T1000 (cell line): Measurements from ENCODE around the gene KLF12.

Experiments used
- DNase-seq: peaks from one replicate; lab custom pipeline; 2025; ENCODE audit warnings: mixed read lengths; lab: John Stamatoyannopoulos, UW

KLF12 gene

DNA sequence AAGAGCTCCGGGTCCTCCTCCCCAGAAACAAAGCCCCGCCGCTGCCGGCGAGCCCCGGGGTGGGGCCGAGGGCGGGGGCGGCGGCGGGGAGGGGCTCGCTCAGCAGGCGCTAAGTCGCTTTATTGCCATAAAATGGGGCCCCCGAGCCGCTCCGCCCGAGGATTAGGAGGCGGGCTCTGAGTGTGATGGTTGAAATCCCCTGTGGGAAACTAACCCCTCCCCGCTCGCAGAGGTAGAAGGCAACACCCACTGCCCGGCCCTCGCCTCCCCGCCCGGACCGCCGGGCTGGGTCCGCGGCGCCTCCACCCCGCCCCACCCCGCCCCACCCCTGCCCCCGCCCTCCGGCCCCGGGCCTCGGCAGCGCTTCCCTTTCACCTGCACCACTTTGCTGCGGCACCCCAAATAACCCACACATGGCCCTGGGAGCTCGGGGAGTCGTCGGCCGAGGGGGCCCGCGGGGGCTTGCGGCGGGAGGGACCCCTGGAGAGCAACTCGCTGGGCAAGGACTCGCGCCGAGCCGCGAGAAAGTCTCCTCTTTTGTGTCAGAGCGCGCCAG lies at the start of gene KLF12:
KLF12 (minus strand) TSS at position 184 of the 556 bp plus-strand sequence.
- peak; percentile 77 for DNase-seq

DNA sequence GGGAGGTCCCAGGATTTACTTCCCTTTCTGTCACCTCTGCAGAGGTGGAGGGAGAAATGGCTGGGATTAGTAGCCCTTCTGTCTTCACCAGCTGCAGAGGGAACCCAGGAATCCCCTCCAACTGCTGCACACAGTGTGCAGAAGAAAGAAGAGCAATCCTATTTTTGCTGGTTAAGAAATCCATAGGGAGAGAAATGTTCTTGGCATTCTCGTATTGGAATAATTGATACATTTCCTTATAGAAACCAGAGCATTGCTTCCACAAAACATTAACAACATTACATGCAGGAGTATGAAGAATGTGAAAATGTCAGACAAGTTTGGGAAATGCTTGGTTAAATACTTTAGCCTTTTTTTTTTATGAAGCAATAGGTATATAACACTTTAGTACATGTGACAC lies 48.3 kb upstream of the KLF12 start:
- no peak for DNase-seq

DNA sequence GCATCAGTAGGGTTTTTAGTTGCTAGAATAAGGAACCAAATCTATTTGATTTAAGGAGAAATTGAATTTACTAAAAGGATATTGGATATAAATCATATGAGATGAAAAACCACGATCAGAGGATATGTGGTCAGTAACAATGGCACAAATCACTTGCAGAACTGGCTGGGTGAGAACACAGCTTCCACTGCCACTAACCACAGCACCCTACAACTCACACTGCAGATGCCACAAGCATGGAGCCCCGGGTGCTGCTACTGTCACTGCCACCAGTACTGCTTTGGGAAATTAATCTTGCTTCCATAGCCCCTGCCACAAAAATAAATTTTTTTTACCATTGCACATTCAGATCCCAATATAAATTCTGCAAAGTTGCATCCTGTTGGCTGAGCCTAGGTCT lies 40.6 kb upstream of the KLF12 start:
- no peak for DNase-seq

DNA sequence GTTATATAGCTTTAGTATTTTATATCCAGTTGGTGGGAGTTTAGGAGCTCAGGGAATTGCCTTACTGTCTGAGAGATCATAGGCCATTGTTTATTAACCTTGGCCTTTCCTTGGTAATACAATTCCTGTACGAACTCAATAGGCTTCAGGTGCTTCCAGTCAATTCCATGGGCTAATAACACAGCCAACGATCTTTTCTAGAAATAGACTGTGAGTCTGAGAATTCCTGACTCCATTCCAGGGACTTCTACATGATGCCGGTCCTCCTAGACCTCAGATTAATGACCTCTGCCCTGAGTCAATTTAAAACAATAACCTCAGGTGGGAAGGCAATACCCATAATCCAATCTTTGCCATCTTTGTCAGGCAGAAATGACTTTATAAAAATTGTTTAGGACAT lies 39.6 kb upstream of the KLF12 start:
- no peak for DNase-seq

DNA sequence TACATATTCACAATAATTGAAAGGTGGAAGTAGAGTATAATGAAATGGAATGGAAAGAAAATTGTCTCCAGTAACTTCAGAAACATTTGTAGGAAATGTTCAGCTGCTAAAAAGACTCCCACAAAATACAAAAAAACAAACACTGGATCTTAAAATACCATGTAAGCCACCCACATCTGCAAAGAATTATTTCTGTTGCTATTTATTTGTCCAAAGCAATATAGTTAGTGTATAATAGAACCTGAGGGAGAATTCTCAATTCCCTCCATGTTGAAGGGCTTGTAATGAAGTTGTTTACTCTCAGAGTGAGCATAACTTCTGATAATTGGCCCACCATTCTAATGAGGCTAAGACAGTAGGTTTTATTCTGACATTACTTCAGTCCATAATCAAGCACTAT lies 37.4 kb upstream of the KLF12 start:
- no peak for DNase-seq

DNA sequence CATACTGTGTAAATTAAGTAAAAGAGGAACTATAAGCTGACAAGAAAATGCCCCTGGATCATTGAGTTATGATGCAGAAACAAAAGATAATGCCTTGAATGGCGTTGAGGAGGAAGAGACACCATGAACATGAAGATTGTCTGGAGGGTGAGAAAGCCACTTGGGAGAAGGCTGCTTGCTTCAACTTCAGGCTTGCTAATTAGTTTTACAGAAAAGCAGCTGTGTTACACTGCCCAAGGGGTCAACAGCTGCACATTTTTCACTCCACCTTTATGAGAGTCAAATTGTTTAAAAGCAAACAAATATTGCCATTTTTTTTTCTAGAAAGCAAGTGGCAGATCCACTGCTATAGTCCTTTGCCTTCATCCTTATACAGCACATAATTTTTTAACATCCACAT lies 35.5 kb upstream of the KLF12 start:
- DNase-seq, result no peak

DNA sequence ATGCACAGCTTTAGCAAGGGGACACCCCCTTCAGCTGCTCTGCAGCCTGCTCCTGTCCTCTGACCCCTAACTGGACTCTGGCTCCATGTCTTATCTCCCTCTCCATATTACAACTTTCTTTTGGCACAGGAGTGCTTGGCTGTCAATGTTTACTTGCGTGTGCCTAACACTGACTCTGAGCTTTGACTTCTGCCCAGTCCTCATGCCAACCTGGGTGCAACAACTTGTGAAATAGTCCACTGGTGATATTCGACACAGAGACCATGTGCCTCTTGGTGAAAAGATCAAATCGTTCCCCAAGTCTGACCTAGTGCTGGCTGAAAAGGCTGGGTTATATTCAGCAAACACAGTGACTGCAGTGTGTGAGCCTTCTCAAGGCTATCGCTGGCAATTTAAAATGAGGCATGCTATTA lies 34.1 kb upstream of the KLF12 start:
- DNase-seq, result no peak

DNA sequence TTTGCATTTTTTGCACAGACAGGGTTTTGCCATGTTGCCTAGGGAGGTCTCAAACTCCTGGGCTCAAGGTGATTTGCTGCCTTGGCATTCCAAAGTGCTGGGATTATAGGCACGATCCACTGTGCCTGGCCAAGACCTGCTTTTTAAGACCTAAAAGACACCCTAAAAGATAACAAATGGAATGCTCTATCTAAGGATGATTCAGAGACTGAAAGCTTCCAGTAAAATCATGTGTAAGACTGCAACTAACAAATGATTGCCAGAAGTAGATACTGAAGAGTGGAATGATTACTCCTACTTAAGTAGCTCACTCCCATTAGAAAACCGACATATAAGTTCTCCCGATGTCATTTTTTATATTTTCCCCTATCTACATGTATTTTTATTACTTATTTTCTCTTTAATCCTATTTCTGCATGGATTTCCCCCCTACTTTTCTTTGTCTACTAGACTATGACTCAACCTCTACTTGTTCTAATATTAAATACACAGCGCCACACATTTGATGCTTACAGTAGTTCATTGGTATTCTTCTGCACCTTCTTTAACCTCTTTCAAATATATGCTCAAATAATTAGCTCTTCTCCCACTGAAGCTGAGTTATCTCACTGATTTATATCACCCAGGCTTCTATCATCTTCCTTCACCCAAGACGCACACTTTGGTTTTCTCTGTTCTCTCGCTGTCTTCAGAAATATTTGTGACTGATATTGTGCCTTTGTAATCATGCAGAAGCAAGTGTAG lies 32.2 kb upstream of the KLF12 start:
- no peak for DNase-seq

DNA sequence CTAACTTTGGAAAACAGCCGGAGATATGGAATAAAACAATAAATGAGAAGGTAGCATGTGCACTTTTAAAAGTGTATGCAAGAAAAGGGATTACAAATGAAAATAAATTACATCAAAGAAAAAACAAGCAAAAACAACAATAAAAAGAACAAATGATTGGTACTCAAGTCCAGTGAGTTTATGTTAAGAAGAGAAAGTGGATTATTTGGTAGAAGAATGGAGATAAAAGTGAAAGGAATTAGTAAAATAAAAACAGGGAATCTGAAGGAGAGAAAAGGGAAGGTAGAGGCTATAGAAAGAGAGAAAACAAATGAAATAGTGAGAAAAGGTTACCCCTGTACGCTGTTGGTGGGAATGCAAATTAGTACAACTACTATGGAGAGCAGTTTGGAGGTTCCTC lies 28.6 kb upstream of the KLF12 start:
- no peak for DNase-seq

DNA sequence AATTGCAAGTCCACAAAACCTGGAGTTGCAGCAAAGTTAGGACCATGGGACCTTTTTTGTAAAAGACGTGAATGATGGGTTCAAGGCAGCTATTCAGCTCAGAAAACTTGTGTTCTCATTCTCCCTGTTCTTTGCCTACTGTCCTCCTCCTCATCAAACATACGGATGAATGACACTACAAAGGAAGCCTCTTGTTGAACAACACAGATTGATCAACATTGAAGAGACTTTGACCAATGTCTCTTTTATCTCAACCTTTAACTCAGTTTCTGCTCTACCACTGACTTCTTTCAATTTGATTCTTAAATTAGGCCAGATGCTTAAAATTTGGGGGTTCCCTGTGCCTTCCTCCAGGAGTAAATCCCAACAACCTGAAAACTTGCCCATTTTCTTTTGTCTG lies 27.9 kb upstream of the KLF12 start:
- DNase-seq, result no peak

DNA sequence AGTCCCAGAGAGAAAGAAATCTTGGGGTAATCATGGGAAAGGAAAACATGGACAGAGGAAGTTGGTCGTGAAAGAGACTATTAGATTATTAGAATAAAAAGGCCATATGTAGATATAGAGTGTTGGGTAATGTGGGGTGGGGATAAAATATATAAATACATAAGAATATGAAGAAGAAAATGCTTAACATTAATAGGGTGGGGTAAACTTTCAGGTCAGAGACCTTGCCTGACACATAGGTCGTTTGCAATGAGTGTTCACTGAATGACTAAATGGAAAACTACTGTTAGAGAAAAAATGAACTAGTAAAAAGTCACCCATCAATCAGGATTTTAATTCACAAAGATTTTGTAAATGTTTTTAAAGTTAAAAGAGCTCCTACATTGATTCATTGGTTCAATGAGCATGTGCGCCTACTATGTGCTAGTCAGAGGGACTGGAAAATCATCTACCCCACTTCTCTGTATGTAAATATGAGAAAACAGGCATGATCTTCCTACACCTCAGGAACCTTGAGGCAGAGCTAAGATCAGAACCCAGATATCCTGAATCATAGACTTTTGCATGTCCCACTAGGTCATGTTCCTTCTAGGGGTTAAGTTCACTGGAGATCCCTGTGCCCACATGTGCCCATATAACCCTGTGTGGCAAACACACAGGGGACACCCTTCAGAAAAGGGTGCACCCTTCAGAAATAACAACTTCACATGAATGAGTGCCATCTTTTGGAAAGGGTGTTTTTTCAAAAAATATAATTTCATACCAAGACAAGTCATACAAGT lies 24.6 kb upstream of the KLF12 start:
- DNase-seq, result no peak

DNA sequence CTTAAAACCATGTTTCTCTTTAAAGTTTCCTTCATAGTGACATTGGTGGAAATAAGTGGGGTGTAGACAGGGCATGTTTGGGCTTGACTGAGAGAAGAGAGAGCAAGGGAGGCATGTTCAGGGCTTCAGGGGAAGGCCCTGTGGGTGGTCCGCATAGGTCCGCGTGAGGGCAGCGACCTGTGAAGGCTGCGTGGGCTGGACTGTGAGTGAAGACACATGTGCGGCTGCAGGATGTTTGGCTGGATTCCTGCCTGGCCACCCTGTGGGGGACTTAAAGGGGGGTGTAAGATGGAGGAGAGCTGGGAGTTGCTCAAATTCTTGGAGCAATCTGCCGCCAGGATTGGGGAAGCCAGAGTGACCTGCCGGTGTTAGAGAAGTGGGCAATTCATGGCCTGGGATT lies 23.8 kb upstream of the KLF12 start:
- no peak for DNase-seq

DNA sequence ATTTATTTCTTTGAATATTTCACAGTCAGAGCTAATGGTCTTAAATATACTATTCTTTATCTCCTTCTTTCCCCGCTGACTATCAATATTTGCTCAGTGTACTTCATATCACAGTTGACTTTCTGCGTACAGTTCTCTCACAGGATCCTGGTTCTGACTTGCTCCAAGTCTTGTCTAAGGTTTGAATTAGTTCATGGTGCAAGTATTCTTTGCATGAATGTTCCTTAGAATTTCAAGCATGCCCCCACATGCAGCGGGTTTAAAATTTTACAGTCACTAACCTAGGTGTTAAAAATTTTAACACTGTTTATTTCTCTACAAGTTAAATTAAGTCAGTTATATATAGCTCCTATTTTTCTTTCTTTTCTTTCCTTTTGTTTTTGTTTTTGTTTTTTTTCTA lies 20.8 kb upstream of the KLF12 start:
- DNase-seq, result no peak

DNA sequence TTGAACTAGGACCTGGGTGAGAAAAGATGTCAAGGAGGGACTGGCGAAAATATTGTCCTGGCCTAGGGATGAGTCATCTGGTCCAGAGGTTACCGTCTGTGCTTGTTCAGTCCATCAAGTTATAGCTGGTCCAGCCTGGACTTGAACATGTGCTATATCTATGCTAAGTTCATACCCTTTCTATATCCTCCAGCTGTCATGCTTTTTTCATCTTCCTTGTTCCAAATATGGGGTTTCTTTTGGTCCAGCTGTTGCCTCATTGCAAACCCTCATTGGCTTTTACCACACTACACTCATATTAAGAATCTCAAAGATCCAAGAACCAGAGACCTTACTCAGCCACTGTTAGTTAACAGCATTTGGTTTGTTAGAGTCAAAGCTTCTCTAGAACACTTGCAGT lies 19.1 kb upstream of the KLF12 start:
- no peak for DNase-seq

DNA sequence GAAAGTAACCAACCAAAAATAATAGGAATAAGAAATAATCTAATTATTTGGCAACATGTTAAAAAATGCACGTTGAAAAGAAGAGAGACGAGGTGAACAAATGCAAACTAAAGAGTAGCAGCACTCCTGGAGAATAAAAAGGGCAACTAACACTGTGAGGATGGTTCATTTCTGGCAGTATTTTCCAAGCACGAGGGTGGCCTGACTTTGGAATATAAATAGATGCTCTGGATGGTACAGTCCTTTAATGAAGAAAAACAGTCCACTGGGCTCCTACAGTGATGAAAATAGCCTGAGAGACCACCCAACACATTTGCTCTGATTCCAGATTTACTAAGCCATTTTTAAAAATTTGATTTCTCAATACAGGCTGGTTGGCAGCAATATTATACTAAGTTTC lies 17.7 kb upstream of the KLF12 start:
- DNase-seq, result no peak

DNA sequence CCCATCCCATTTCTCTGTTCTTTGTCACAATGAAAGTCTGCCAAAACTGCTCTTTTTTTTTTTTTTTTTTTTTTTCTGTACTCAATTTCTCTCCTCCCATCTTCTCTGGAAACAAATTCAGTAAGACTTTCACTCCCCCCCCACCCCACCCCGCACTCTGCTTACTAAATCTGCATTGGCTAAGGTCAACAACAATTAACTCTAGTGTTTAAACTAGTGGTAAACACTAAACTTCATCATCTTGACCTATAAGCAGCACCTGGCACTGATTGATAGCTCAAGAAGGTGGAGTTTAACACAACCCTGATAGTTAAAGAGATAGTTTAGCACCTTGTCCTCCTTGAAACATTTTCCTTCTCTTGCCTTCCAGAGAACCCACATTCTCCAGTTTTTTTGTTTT lies 14.1 kb upstream of the KLF12 start:
- DNase-seq, result no peak

DNA sequence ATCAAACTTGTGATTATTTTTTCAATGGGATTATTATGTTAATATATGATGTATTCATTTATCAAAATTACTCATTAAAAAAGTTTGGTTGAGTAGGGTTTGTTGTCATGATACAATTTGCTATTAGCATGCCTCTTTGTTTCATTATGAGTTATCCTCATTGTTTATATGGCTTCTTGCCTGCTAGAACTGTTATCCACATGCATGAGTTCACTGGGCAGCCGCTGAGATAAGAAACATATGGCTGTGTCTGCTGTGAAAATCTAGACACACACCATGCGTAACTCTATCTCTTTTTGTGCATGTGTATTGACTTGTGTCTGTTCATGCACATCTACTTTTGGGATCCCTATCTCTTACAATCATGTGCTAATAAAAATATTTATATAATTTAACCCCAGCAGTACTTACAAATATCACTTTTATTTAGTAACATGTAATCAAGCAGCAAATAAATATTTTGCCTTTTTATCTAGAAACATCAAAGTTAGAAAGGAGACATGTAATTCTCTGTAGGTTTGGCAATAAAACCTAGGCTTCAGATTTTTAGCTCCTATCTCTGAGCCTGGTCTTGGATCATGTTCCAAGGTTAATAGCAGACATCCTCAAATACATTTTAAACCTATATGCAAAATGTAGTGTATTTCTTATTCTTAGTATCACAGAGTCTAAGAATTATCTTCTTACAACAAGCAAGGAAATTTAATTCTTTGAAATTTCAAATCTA lies 11.2 kb upstream of the KLF12 start:
- no peak for DNase-seq

DNA sequence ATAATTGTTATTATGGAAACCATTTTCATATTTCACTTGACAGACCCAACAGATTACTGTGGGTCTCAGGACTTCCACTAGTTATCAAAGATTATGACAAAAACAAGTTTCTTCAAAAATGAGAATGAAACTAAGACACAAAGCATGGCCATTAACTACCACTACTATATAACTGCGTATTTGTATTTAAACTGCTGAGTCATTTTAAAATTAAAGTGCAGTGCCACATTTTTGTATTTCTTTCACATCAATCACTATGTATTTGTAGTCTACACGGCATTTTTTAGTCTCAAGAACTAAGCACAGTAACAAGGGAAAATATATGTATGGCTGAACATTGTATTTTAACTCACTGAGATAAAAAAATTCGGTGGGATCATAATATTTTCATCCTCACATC lies 10.1 kb upstream of the KLF12 start:
- DNase-seq, result no peak

DNA sequence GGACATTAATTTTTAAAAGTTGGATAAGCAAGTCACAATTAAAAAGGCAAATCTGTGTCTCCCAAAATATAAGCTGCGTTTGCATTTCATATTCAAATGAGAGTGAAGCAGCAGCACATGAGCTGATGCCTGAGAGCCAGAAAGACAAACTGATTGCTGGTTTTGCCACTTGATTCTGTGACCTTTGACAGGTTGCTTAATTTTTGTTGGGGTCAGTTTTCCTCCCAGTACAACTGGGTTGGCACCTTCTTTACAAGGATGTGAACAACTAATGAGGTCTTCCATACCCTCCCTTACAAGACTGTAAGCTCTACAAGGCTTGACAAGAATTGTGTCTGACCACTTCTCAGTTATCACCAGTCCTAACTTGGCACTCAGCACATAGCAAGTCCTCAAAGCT lies 8.1 kb upstream of the KLF12 start:
- DNase-seq, result no peak

DNA sequence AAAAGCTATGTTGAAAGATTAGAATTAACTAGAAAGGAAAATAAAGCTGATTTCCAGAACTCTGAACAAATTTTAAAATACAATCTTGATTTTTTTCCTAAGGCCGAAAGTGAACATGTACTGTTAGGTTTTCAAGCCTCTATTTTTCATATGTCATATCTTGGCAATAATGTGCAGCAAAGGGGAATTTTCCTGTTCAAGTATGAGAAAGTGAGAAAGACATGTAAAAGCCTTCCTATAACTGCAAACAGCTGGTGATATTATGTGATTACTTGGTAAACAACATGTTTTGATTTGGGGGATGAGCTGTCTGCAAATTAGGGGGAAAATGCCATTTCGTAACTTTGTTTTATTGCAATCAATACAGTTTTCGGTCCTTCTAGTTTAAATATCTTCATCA lies 4.0 kb upstream of the KLF12 start:
- no peak for DNase-seq

DNA sequence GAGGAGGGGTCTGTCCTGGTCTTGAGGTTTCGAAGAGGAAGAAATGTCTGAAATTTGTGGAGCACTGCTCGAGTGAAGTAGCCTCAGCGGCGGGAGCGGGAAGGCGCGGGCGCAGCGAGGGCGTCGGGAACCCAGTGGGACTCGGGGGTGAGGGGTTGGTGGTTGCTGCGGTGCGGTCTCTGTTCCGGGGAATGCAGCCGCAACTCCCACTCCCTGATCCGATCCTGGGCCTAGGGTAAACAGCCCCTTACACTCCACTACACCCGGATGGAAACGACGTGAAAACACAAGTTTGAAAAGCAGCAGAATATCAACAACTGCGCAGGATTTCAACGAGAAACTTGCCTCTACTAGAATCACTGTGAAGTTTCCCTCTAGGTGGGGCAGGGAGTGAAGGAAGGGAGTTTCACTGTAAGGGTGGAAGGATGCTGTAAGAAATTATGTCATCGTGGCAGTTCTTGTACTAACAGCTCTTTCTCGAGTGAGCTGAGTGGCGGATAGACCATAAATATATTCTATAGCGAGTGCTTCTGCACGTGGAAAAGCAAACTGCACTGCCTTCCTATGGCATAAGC lies 2.0 kb upstream of the KLF12 start:
- no peak for DNase-seq

DNA sequence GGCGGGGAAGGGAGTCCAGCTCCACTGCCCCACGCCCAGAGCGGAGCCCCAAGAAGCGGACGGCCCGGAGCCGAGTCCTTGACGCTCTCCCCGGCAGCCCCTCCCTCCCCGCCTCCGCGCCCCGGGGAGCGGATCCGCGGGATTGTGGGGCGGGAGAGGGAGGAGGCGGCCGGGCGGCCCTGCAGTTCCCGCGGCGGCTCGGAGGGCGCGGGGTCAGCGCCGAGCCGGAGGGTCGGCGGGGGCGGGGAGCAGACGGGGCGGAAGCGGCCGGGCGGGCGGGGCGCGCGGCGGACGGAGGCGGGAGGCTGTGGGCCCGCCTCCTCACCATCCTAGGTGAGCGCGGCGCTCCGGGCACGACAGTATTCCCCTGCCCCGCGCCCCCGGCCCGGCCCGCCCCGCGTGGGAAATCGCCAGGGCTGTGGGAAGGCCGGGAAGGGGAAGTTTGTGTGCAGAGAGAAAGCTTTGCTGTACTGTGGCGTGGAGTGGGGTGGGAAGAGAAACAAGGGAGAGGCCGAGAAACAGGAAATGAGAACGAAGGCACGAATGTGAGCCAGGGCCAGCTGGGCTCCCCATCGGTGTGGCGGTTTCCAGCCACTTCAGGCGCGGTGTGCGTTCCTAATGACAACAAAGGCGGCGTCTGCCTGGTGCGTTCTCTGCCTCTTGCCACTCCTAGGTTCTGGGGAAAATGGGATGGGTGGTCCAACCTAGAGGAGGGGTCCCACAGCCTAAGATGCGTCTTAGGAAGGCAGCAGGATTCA lies 1.3 kb upstream of the KLF12 start:
- DNase-seq, result peak; percentile 60
